ENCODE measurements around the gene ZNF236. TPM values are rescaled to one million over a fixed set of nuclear protein-coding genes. Genes with fewer than 3 reads are reported as not detected.

Gene ZNF236
- total RNA-seq, 2 experiments from 2014 or later: 25.7 to 27.9 TPM

GRCh38 chr18:77000527-77000926 lies 178.2 kb downstream of the ZNF236 start:
- Mint-ChIP-seq H3K27ac (no peak overlapping the region), H3K4me3 (no peak overlapping the region), H3K27me3 (no peaks in the 10 kb centered on the region), H3K9me3 (no peaks in the 10 kb centered on the region), H3K4me1 (ENCODE audit: low read depth) (peaks cover 26% of the 10 kb centered on the region), H3K36me3 (ENCODE audit: low read depth) (no peaks in the 10 kb centered on the region)
- ChIA-PET CTCF (interaction anchor here (0.8 to 2.0 kb wide), 21 partner anchors 9 to 211 kb away, joined by 3 to 16 read pairs (median 4); no protein-coding TSS in a partner anchor), POLR2A (interaction anchor here (0.6 to 1.6 kb wide), 9 partner anchors 8 to 358 kb away, joined by 3 to 8 read pairs (median 4); partner anchors contain the start of gene MBP)
- peak; percentile 99 for TF ChIP-seq CTCF (IDR thresholded peaks at IDR 0.05)
- DNase-seq (peak in 13 of 14 experiments; percentile 34 to 78 (median 48)), ATAC-seq (ENCODE audit: poor library complexity) (peak; percentile 56)
- peaks cover 17% of the 10 kb centered on the region for H3K4me1 ChIP-seq (ENCODE audit: insufficient read depth, low read length)
- H3K9me3 ChIP-seq (ENCODE audit: control insufficient read depth in 1 of 2, insufficient read depth in 1 of 2, low read length in 2 of 2): no peaks in the 10 kb centered on the region
- intact Hi-C loops (cut with DNase I, micrococcal nuclease): loop anchor here (1.0 to 5.0 kb wide), 8 partner anchors 55 to 652 kb away; partner anchors contain the start of gene MBP (in 1 of the 2)
- no peak overlapping the region for H3K4me3 ChIP-seq (ENCODE audit: low read length)
- no peak overlapping the region for H3K27ac ChIP-seq (ENCODE audit: low read depth in 1 of 2, low read length in 2 of 2)
- H3K36me3 ChIP-seq (ENCODE audit: insufficient read depth, low read length): no peaks in the 10 kb centered on the region
- H3K27me3 ChIP-seq (ENCODE audit: control insufficient read depth in 1 of 2, insufficient read depth in 2 of 2, low read length in 2 of 2): no peaks in the 10 kb centered on the region

- Histone ChIP-seq H3K9me3 (ENCODE audit: control insufficient read depth in 1 of 2, insufficient read depth in 1 of 2, low read length in 2 of 2) (no peaks in the 10 kb centered on the region), H3K27ac (ENCODE audit: low read depth in 1 of 2, low read length in 2 of 2) (no peak overlapping the region), H3K4me3 (ENCODE audit: low read length) (no peak overlapping the region), H3K4me1 (ENCODE audit: insufficient read depth, low read length) (peaks cover 22% of the 10 kb centered on the region), H3K36me3 (ENCODE audit: insufficient read depth, low read length) (peaks cover 2% of the 10 kb centered on the region), H3K27me3 (ENCODE audit: control insufficient read depth in 1 of 2, insufficient read depth in 2 of 2, low read length in 2 of 2) (no peaks in the 10 kb centered on the region)
- POLR2A ChIA-PET: interaction anchor here (0.7 to 1.6 kb wide), 7 partner anchors 8 to 210 kb away, joined by 3 to 8 read pairs (median 4); no protein-coding TSS in a partner anchor
- no peaks in the 10 kb centered on the region for H3K9me3 Mint-ChIP-seq
- no peaks in the 10 kb centered on the region for H3K36me3 Mint-ChIP-seq (ENCODE audit: low read depth)
- H3K27me3 Mint-ChIP-seq: no peaks in the 10 kb centered on the region
- H3K4me1 Mint-ChIP-seq (ENCODE audit: low read depth): peaks cover 31% of the 10 kb centered on the region
- CTCF ChIA-PET: interaction anchor here (0.7 to 2.0 kb wide), 21 partner anchors 8 to 211 kb away, joined by 3 to 16 read pairs (median 4); no protein-coding TSS in a partner anchor
- no peak overlapping the region for H3K4me3 Mint-ChIP-seq
- DNase-seq (no peak), ATAC-seq (ENCODE audit: poor library complexity) (no peak)
- no peak overlapping the region for H3K27ac Mint-ChIP-seq
- intact Hi-C loops (cut with DNase I, micrococcal nuclease): loop anchor here (5.0 kb wide), 4 partner anchors 121 to 651 kb away; partner anchors contain the start of gene MBP (in 1 of the 2)
- TF ChIP-seq CTCF (IDR thresholded peaks at IDR 0.05): no peak
Observed at GRCh38 chr18:77001041-77001440, 178.7 kb downstream of the ZNF236 start.

GRCh38 chr18:77001979-77002378 lies 179.6 kb downstream of the ZNF236 start:
- no peaks in the 10 kb centered on the region for H3K27me3 Mint-ChIP-seq
- no peak for ATAC-seq (ENCODE audit: poor library complexity)
- peaks cover 31% of the 10 kb centered on the region for H3K4me1 Mint-ChIP-seq (ENCODE audit: low read depth)
- H3K4me3 ChIP-seq (ENCODE audit: low read length): no peak overlapping the region
- H3K27ac ChIP-seq (ENCODE audit: low read depth in 1 of 2, low read length in 2 of 2): no peak overlapping the region
- no peak for DNase-seq
- ChIA-PET CTCF (no interaction called here), POLR2A (no interaction called here)
- H3K36me3 ChIP-seq (ENCODE audit: insufficient read depth, low read length): peaks cover 5% of the 10 kb centered on the region
- H3K27ac Mint-ChIP-seq: no peak overlapping the region
- H3K9me3 ChIP-seq (ENCODE audit: control insufficient read depth in 1 of 2, insufficient read depth in 1 of 2, low read length in 2 of 2): no peaks in the 10 kb centered on the region
- intact Hi-C loops (cut with DNase I, micrococcal nuclease): loop anchor here (5.0 kb wide), 4 partner anchors 120 to 650 kb away; partner anchors contain the start of gene MBP (in 1 of the 2)
- H3K36me3 Mint-ChIP-seq (ENCODE audit: low read depth): no peaks in the 10 kb centered on the region
- H3K4me1 ChIP-seq (ENCODE audit: insufficient read depth, low read length): peaks cover 31% of the 10 kb centered on the region
- H3K4me3 Mint-ChIP-seq: no peak overlapping the region
- no peaks in the 10 kb centered on the region for H3K27me3 ChIP-seq (ENCODE audit: control insufficient read depth in 1 of 2, insufficient read depth in 2 of 2, low read length in 2 of 2)
- no peak for TF ChIP-seq CTCF (IDR thresholded peaks at IDR 0.05)
- no peaks in the 10 kb centered on the region for H3K9me3 Mint-ChIP-seq
